Ovary (tissue), 3 donors: ENCODE results near the gene TMEM259.

Experiments used
- EP300 ChIP-seq: sonication (generic); formaldehyde crosslinking; IDR thresholded peaks from one replicate; pipeline ENCODE4 v1.6.1; 2017; ENCODE audit warnings: antibody characterized with exemption
- POLR2A ChIP-seq: fragments of 450-650 bp; IDR thresholded peaks from one replicate; pipeline ENCODE4 v1.6.1; 2017; ENCODE audit warnings: antibody characterized with exemption, mild to moderate bottlenecking, moderate library complexity
- TF ChIP-seq, protein P1 (sequence below), 3 donors: fragments of 450-650 bp in 2 of 3; fragments of 200-600 bp in 1 of 3; IDR thresholded peaks; one replicate each; pipeline versions ENCODE4 v1.5.1 to v1.8.0; 2016 to 2022; ENCODE audit warnings: antibody characterized with exemption in 3 of 3, mild to moderate bottlenecking in 1 of 3
- donor health status: DM: no; HTN: no; CAD: no.

DNA sequence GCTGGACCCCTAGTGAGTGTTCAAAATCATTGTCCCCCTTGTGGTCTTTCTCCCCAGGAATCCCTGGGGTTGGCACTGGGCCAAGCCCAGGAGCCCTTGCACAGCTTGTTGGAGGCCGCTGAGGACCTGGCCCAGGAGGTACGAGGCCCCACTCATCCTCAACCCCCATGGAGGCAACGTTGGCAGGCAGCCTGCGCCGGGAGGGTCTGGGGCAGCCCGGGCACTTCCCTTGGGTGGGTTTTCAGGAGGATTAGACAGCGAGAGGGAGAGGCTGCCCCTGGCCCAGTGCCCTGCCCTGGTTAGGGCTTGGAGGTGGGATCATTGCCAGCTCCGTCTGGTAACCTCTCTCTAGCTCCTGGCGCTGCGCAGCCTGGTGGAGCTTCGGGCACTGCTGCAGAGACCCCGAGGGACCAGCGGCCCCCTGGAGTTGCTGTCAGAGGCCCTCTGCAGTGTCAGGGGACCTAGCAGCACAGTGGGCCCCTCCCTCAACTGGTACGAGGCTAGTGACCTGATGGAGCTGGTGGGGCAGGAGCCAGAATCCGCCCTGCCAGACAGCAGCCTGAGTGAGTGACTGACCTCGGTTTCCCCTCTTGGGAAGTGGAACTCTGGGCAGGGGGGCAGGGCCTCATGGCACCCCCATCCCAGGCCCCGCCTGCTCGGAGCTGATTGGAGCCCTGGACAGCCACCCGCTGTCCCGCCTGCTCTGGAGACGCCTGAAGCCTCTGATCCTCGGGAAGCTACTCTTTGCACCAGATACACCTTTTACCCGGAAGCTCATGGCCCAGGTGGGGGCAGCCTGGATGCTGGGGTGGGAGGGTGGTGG lies 22.0 kb upstream of the TMEM259 start:
- TF ChIP-seq, protein P1, sequence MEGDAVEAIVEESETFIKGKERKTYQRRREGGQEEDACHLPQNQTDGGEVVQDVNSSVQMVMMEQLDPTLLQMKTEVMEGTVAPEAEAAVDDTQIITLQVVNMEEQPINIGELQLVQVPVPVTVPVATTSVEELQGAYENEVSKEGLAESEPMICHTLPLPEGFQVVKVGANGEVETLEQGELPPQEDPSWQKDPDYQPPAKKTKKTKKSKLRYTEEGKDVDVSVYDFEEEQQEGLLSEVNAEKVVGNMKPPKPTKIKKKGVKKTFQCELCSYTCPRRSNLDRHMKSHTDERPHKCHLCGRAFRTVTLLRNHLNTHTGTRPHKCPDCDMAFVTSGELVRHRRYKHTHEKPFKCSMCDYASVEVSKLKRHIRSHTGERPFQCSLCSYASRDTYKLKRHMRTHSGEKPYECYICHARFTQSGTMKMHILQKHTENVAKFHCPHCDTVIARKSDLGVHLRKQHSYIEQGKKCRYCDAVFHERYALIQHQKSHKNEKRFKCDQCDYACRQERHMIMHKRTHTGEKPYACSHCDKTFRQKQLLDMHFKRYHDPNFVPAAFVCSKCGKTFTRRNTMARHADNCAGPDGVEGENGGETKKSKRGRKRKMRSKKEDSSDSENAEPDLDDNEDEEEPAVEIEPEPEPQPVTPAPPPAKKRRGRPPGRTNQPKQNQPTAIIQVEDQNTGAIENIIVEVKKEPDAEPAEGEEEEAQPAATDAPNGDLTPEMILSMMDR (IDR thresholded peaks at IDR 0.05), result no peak
- no peak for TF ChIP-seq POLR2A
- no peak for TF ChIP-seq EP300
